Testis (tissue), 2 donors: ENCODE data around the gene KIF9.

Source experiments
- CTCF ChIP-seq, 3 experiments: fragments of 450-650 bp in 2 of 3; fragments of 200-600 bp in 1 of 3; sonication (generic) in 1 of 3; IDR thresholded peaks; one replicate each; pipeline ENCODE4 v1.5.1; 2016 to 2019; ENCODE audit warnings: antibody characterized with exemption in 3 of 3, mild to moderate bottlenecking in 2 of 3, moderate library complexity in 1 of 3
- POLR2A ChIP-seq: fragments of 450-650 bp; IDR thresholded peaks from one replicate; pipeline ENCODE4 v1.6.1; 2017; ENCODE audit warnings: antibody characterized with exemption, mild to moderate bottlenecking, moderate library complexity

- no peak for TF ChIP-seq CTCF (IDR thresholded peaks at IDR 0.05)
- no peak for TF ChIP-seq POLR2A
These were observed 37.3 kb downstream of the KIF9 start for GRCh38 chr3:47245271-47245670.
